ENCODE measurements around the gene NCKAP5.

The NCKAP5 gene

GRCh38 chr2:133314795-133315194, 253.5 kb downstream of the NCKAP5 start:
- DNase-seq, result no peak

GRCh38 chr2:133312038-133312729, 256.1 kb downstream of the NCKAP5 start:
- DNase-seq, result no peak

- DNase-seq, result no peak
Measured at GRCh38 chr2:133306236-133306635, 262.0 kb downstream of the NCKAP5 start.

GRCh38 chr2:133304344-133304743, 263.9 kb downstream of the NCKAP5 start:
- no peak for DNase-seq

- no peak for DNase-seq
Measured at GRCh38 chr2:133303150-133303549, 265.1 kb downstream of the NCKAP5 start.

GRCh38 chr2:133296401-133296800, 271.9 kb downstream of the NCKAP5 start:
- DNase-seq, result no peak

- DNase-seq, result no peak
Measured at GRCh38 chr2:133293544-133294353, 274.5 kb downstream of the NCKAP5 start.

GRCh38 chr2:133292259-133292658, 276.0 kb downstream of the NCKAP5 start:
- DNase-seq, result no peak

GRCh38 chr2:133287709-133288108, 280.6 kb downstream of the NCKAP5 start:
- no peak for DNase-seq

GRCh38 chr2:133286326-133286922, 281.8 kb downstream of the NCKAP5 start:
- DNase-seq, result no peak

- no peak for DNase-seq
Measured at GRCh38 chr2:133273031-133273430, 295.2 kb downstream of the NCKAP5 start.

- DNase-seq, result no peak
Measured at GRCh38 chr2:133271105-133271504, 297.2 kb downstream of the NCKAP5 start.

GRCh38 chr2:133270550-133270949, 297.7 kb downstream of the NCKAP5 start:
- no peak for DNase-seq

- no peak for DNase-seq
Measured at GRCh38 chr2:133266926-133267590, 301.2 kb downstream of the NCKAP5 start.

- no peak for DNase-seq
Measured at GRCh38 chr2:133266041-133266925, 302.0 kb downstream of the NCKAP5 start.

GRCh38 chr2:133265432-133265949, 302.8 kb downstream of the NCKAP5 start:
- no peak for DNase-seq

- no peak for DNase-seq
Measured at GRCh38 chr2:133264989-133265401, 303.3 kb downstream of the NCKAP5 start.

GRCh38 chr2:133262893-133263292, 305.4 kb downstream of the NCKAP5 start:
- DNase-seq, result no peak

- no peak for DNase-seq
Measured at GRCh38 chr2:133255360-133255759, 312.9 kb downstream of the NCKAP5 start.

- DNase-seq, result no peak
Measured at GRCh38 chr2:133253793-133254192, 314.5 kb downstream of the NCKAP5 start.

- no peak for DNase-seq
Measured at GRCh38 chr2:133252780-133253355, 315.4 kb downstream of the NCKAP5 start.

- no peak for DNase-seq
Measured at GRCh38 chr2:133249362-133249761, 318.9 kb downstream of the NCKAP5 start.
